GM19463 (cell line): ENCODE data around the gene CYP2J2.
"Not testable (repeated sequence)": the region's sequence is repeated elsewhere in the genome, so short reads cannot be mapped to it uniquely, and the experiment has no call there.

ENCODE experiments used
- ATAC-seq: cut with Tn5 transposase; IDR thresholded peaks from one replicate; pipeline ENCODE4 v1.9.1; 2021; ENCODE audit warnings: mild to moderate bottlenecking, moderate library complexity; ENCODE audit not compliant: unreplicated experiment

Gene CYP2J2

DNA sequence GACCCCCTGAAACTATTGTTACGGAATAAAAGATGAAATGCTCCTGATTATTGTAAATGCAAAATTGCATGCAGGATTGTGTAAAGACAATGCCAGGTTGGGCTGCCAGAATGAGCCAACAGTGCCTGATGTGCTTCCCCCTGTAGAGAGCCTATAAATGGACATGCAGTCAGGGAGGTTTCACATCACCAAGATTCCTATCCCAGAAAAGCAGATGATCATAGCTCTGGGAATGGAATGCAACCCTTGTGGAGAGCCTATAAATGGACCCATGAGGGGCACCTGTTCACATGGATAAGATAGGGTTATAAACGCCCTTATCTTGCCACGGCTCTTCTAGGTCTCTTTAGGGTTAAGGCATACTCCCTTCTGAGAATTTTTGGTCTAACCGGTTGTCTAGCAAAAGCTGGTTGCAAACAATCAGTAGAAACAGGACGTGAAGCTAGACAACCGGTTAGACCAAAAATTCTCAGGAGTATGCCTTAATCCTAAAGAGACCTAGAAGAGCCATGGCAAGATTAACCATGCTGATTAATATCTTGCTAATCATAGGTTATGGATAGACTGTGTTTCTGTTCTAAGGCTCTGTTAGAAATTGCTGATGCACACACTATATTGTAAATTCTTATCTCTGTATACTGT is 5.2 kb downstream of the CYP2J2 start:
- ATAC-seq: not testable (repeated sequence)

DNA sequence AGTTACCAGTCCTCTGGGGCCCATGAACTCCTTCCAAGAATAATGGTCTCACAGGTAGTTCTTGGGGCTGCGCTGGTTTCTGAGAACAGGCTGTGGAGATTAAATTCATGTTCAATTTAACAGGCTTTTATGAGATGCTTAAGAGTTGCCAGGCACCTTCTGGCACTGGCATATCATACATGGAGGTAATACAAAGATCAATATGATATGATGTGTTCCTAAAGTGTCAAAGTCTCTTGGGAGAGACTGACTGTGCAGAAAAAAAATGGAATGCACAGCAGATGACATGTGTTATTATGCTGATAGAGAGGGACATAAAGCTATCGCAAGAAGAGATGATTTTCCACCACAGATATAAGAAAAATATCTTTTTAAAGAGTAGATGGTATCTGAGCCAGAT is 6.8 kb downstream of the CYP2J2 start:
- no peak for ATAC-seq

DNA sequence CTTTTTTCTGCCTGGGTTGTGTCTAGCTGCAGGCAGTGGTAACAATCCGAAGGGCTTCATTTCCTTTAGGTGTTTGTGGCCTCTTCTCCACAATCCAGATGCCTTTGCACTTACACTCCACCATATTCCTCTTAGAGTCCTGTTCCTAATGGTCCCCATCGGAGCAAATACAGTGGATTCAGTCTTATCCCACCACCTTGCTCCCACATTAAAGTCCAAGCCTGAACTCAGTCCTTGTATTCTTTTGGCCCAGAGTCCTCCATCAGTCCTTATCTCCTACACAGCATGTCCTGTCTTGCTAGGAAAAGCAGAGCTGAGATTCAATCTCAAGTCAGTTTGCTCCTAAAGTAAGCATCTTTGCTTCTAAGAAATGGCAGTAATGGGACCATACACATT is 8.8 kb downstream of the CYP2J2 start:
- no peak for ATAC-seq

DNA sequence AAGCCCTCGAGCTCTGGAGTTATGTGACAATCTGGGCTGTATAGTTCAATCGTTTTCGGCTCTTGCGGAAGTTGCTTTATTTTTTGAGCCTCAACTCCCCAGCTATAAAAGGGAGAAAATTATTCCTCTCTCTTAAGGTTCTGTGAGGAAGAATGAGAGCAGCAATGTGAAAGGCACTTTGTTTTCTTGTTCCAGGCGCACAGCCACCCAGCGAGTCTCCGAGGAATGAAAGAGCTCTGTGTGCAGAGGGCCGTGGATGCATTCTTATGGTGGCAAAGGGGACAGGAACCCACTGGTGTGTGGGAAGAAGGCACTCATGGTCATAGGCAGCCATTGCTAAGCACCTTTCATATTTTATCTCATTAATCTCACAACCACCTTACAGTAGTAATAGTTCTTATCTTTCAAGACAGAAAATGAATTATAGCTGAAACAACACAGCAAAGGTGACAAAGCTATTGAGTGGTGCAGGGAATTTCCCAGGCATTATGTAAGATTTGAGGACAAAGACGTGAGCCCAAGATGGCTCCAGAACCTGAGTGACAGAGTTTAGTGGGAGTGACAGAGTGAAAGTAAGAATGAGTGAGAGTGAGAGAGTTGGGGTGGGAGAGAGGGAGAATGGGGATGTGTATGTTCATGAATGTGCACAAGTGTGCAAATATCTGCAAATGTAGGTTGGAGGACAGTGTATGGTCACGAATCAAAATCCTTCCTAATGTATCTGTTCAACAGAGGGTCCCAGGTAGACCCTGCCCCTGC is 9.4 kb downstream of the CYP2J2 start:
- no peak for ATAC-seq

DNA sequence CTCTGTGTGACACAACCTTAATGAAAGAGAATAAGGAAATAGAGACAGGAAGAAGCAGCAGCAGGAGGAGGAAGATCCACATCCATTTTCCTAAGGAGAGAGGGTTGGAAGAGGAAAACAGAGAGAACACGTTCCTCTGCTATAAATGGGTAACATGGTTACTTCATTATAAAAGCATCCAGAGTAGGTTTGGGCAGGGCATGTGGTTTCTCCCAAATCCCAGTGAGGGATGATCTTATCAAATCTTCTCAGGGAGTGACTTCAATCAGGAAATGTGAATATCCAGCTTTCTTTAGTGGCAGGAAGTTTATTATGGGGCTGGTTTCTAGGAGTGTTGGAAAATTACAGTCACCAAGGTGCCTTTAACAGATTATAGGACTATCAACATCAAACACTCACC is 11.1 kb downstream of the CYP2J2 start:
- no peak for ATAC-seq

DNA sequence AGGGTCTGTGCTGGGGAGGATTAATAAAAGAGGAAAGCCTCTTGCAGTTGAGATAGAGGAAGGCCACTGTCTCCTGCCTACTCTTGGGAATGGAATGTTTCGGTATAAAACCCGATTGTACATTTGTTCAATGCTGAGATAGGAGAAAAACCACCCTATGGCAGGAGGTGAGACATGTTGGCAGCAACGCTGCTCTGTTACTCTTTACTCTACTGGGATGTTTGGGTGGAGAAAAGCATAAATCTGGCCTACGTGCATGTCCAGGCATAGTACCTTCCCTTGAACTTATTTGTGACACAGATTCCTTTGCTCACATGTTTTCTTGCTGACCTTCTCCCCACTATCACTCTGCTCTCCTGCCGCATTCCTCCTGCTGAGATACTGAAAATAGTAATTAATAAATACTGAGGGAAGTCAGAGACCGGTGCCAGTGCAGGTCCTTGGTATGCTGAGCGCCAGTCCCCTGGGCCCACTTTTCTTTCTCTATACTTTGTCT is 11.7 kb downstream of the CYP2J2 start:
- ATAC-seq: not testable (repeated sequence)

DNA sequence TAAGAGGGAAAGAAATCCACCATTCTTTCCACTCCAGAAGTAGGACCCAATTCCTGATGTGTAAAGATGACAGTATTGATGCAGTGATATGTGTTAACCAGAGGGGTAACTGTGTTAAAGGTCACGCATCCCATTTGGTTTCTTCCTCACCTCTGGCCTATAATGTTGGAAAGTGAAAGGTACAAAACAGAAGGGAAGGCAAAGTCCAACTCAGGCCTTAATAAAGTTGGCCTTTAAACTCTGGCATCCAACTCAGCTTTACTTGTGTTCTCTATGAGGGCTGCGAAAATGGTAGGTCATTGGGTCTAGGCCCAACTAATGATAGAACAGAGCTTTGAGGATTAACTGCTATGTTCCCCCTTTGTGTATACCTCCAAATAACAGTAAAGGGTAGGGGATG is 17.9 kb downstream of the CYP2J2 start:
- no peak for ATAC-seq

DNA sequence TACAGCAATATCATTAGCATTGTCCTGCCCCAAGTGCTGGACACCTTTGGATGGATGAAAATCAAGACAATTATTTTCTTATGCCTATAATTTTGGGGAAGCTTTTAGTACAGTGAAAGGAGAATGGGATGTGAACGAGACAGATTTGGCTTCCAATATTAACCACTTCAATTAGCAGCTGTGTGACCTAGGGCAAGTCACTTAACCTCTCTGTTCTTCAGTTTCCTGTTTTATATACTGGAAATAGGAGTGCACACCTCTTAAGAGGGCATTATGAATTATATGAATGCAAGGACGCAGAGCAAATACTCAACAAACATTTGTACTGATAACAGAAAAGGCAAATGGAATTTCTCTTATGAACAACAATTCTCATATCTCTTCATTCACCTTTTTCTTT is 18.5 kb downstream of the CYP2J2 start:
- no peak for ATAC-seq

DNA sequence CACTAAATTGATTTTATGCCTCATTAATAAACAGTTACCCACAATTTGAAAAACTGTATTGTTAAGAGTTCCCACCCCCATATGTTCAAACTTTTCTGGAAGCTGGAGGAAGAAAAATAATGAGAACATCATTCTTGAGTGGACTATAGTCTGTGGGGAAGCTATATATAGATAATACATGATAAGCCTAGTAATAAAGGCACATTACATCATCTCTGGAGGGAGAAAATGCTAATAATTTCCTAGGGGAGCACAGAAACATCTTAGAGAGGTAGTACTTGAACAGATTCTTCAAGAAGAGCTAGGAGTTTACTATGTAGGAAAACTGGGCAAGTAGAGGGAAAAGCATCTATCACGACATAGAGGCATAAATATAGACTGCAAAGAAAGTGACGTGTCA is 19.6 kb downstream of the CYP2J2 start:
- no peak for ATAC-seq

DNA sequence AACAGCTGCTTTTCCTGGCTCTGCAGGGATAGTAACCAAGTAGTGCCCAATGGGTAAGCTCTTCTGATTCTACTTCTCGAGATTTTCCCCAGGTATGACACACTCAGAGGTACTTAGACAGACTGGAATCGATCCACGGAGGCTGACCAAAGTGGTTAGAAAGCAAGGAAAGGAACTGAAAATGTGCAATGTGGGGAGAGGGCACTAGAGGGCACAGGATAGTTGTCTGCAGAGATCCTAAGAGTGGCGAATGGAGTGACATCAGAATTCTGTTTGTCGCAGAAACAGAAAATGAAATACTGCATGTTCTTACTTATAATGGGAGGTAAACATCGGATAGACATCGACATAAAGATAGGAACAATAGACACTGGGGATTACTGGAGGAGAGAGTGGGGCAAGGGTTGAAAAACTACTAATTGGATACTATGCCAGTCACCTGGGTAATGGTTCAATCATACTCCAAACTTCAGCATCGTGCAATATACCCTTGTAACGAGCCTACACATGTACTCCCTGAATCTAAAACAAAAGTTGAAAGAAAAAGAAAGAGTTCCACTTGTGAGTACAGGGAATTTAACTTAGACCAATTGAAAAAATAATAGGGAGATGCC is 23.3 kb downstream of the CYP2J2 start:
- peak; percentile 94 for ATAC-seq

DNA sequence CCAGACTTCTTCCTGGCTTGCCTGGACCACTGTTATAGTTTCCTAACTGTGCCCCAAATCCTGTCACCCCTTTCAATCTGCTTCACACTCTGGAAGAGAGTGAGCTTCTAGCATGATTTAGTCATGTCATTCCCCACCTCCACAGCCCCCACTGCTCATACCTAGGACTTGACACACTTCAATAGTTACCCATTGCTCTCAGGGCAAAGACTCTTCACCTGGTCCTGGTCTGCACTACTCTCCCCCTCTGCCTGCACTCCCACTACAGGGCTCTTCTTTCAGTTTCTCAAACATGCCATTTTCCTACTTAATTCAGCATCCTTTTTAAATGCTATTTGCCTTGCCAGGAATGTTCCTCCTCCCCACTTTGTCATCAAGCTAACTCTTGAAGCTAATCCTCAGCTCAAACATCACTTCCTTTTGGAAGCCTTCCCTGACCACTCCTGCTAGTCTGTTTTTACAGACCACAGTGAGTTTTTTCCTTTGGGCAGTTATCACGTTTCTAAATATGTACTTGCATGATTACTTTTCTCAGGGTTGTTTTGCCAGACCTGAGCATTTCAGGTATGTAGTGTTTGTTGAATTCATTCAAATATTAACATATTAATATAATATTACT is 24.7 kb downstream of the CYP2J2 start:
- ATAC-seq: no peak

DNA sequence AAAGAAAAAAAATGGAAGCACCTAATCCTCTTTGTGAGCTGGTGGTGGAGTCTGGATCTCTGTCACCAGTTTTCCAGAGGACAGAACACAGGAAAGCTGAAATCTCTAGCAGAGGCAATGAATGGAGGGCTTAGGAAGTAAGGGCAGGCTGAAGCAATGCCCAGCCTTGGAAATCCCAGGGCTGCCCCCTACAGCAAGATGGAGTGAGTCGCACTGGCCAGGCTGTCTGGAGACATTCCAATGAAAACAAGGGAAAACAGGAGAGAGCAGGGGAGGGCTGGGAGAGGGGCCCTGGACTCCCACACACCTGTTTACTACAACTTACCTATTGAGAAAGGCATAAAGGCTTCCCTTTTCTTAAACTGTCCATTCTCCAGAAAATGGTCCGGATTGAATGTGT is 25.9 kb downstream of the CYP2J2 start:
- ATAC-seq: no peak

DNA sequence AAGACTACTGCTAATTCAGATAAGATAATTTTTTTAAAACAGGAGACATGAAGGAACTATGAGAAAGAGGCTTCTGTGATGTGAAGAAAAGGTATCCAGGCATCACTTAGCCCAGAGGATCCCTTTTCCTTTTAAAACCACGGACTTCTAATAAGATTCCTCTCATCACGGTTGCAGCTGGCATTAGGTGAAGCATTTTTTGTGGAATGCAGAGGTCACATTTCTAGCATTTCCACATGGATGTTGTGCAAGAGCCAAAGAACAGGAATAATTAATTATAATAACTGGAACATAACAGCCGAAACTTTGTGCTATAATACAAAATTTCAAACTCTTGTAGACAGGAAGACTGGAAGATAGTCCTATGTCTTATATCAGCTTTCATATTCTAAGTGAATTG is 27.6 kb downstream of the CYP2J2 start:
- no peak for ATAC-seq

DNA sequence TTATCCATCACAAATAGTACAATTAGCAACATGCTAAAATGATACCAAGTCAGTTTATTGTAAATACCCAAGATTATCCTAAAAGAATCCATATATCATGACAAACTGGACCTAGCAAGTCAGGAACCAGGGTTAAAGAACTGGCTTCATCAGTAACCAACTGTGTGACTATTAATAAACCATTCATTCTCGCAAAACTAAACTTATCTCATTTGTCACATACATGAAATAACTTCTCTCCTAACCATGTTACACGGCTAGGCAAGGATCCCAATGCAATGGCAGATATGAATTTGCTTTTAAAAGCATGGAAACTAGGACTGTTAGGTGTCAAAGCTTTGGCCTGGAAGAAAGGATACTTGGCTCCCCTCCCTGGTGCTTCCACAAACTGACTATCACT is 29.4 kb downstream of the CYP2J2 start:
- ATAC-seq: no peak

DNA sequence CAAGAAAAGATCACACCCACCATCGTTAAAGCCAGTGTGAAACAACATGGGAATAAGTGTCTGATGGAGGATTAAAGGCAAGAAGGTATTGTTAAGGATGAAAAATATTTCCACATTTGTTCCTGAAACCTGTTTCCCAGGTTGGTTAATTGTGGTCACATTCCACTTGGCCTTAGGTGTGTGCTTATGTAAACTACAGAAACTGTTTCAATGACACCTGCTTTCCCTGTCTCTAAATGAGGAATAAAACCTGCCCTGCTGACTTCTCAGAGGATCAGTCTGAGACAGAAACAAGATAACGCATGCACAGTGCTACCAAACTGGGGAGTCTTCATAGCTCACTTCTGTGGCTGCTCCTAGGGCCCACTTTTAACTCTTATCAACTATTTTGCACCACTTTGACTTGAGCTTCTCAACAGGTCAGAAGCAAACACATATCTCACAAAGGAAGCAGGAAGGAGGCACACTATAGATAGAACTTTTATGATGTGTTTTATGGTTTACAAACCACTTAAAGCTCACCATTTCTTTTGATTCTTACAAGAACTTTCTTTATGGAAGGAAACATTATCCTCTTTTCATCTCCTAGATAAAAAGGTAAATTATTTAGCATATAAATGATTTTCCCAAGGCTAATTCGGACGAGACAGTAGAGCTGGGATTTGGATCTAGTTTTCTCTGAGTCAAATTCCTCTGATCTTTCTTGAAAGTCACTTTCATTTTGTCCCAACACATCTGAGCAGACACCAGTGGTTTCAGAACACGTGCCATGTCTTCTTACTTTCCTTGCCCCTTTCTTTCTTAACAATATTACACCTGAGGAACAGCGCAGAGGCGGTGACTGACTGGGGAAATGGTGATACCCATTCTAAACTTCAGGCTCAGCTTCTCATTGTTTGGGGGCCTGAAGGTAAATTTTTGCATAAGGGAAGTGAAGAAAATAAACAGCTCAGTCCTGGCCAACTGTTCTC is 33.4 kb downstream of the CYP2J2 start:
- no peak for ATAC-seq

DNA sequence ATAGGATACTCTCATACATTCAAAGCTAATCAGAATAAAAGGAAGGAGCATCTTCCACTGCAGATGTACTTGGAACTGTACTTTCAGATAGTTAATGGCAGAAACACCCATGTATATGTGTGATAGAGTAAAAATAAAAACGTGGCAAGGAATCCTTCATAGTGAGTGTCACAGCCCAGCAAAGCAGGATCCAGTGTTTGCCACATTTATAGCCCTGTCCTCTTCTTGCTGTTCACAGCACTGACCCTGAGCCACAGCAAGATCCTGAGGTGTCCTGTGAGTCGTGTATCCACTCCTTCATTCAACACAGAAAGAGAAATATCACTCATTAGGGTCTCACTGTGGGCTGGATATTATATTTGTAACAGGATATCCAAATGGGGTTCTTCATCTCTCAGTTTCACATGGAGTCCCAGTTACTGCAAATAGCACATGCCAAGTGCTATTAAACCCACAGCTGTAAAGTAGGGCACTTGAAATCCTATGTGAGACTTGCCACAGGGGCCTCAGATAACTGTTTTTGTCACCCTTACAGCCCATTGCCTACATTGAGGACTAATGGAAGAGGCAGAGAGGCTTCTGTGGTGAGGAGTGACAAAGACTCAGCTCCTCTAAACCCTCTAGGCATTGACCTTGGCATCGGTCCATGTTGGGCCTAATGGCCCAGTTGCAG is 41.3 kb downstream of the CYP2J2 start:
- no peak for ATAC-seq

DNA sequence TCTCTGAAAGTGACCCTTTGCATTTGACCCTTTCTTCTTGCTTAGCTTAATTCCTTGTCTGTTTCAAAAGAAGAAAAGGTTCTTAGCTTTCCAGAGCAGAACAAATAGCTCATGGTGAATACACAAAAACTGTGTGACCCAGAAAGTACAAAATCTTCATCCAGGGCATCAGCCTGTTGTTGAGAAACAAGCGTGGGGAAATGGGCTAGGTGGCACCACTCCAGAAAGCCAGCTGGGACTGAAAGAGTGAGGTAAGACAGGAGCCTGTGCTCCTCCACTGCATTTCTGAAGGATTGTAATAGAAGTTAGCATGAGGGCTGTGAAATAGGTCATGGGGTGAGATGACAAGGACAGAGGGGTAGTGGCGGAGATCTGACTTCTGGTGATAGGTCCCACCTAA is 45.8 kb downstream of the CYP2J2 start:
- ATAC-seq: no peak

DNA sequence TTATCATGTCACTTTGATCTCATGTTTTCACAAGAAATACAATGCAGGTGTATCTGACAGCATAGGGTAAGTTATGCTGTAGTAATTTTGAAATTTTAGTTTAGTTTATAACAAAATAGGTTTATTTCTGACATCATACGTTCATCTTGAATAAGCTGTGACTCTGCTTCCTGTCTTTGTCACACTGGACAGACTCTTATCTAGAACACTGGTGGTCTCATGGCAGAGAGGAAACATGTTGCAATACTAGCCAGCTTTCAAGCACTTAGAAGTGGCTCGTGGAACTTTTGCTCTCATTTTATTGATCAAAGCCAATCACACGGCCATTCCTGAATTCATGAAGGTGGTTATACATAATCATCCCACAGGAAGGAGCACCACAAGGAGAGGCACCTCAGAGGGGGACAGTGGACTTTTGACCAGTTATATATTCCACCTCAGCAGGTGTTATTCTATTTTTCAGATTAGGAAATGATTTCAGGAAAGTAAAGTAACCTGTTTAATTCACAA is 46.5 kb downstream of the CYP2J2 start:
- ATAC-seq: no peak

DNA sequence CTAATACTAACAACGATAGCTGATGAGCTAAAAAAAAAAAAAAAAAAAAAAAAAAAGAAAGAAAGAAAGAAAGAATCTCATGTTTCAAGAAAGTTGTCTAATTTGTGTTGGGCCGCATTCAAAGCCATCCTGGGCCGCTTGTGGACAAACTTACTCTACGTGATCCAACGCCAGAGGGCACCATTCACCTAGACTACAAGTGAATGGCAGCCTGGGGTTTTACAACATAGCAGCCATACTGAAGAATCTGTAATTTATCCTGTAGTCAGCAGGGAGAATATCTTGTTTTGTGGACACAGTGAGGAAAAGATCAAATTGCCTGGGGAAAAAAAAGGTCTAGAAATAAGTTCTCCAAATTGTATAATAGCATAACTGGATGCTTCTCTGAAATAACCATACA is 47.0 kb downstream of the CYP2J2 start:
- ATAC-seq: peak; percentile 47

DNA sequence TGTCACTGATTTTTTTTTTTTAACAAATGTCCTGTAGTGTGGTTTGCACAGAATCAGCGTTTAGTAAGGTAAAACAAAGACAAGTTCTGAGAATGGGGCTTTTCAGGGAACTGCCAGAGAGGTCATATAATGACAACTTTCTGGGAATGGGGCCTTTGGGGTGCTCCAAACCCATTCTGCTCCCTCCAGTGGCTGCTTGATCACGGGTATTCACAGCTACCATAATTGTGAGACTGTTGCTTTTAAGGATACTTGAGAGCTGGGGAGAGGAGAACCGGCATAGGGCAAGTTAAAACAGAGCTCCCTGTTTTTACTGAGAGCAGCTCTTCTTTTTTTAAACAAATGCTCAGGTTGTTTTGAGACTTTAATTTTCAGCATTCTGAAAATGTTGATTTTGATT is 48.2 kb downstream of the CYP2J2 start:
- no peak for ATAC-seq
